GM13977 (cell line): ENCODE results near the gene FAM187B.

ENCODE experiments used
- DNase-seq: peaks from one replicate; pipeline ENCODE4 v3.0.0; 2012; ENCODE audit warnings: low spot score
- CTCF ChIP-seq: IDR thresholded peaks from 2 replicates; pipeline ENCODE4 v1.5.1; 2012; ENCODE audit warnings: mild to moderate bottlenecking, control low read depth; ENCODE audit not compliant: insufficient read depth; ENCODE audit errors: extremely low read depth, missing control alignments
- in situ Hi-C: fragments of 300-500 bp; cut with MboI; formaldehyde crosslinking; loops from one replicate; pipeline ENCODE4 v1.12.0; 2022; ENCODE audit warnings: low sequenced_read_pairs, low pct_unique_long_range_greater_than_20kb, mixed read lengths, inconsistent platforms; ENCODE audit not compliant: unreplicated experiment

The FAM187B gene

GRCh38 chr19:35194012-35194984 lies 34.2 kb downstream of the FAM187B start:
- DNase-seq = no peak
- in situ Hi-C loops = no loop called here
- peak; percentile 17 for TF ChIP-seq CTCF

GRCh38 chr19:35184884-35185283 lies 43.7 kb downstream of the FAM187B start:
- in situ Hi-C loops = no loop called here
- TF ChIP-seq CTCF = no peak
- DNase-seq = no peak

GRCh38 chr19:35184267-35184666 lies 44.3 kb downstream of the FAM187B start:
- no peak for TF ChIP-seq CTCF
- in situ Hi-C loops = no loop called here

GRCh38 chr19:35181387-35181786 lies 47.2 kb downstream of the FAM187B start:
- in situ Hi-C loops = no loop called here
- no peak for TF ChIP-seq CTCF
- no peak for DNase-seq

More at GRCh38 chr19:35184267-35184666, 44.3 kb downstream of the FAM187B start:
- no peak for DNase-seq

GRCh38 chr19:35179830-35180229 lies 48.7 kb downstream of the FAM187B start:
- no peak for DNase-seq
- no peak for TF ChIP-seq CTCF
- in situ Hi-C loops = no loop called here

- no peak for DNase-seq
- in situ Hi-C loops = no loop called here
- TF ChIP-seq CTCF = no peak
These were observed 49.8 kb downstream of the FAM187B start for GRCh38 chr19:35178701-35179100.
